Ovary (tissue), 3 donors: ENCODE measurements around the gene SKP2.

Source experiments
- EP300 ChIP-seq: sonication (generic); formaldehyde crosslinking; IDR thresholded peaks from one replicate; pipeline ENCODE4 v1.6.1; 2017; ENCODE audit warnings: antibody characterized with exemption
- POLR2A ChIP-seq: fragments of 450-650 bp; IDR thresholded peaks from one replicate; pipeline ENCODE4 v1.6.1; 2017; ENCODE audit warnings: antibody characterized with exemption, mild to moderate bottlenecking, moderate library complexity
- TF ChIP-seq, protein P1 (sequence below), 3 donors: fragments of 450-650 bp in 2 of 3; fragments of 200-600 bp in 1 of 3; IDR thresholded peaks; one replicate each; pipeline versions ENCODE4 v1.5.1 to v1.8.0; 2016 to 2022; ENCODE audit warnings: antibody characterized with exemption in 3 of 3, mild to moderate bottlenecking in 1 of 3
- donor health status: DM: no; HTN: no; CAD: no.

- TF ChIP-seq, protein P1, sequence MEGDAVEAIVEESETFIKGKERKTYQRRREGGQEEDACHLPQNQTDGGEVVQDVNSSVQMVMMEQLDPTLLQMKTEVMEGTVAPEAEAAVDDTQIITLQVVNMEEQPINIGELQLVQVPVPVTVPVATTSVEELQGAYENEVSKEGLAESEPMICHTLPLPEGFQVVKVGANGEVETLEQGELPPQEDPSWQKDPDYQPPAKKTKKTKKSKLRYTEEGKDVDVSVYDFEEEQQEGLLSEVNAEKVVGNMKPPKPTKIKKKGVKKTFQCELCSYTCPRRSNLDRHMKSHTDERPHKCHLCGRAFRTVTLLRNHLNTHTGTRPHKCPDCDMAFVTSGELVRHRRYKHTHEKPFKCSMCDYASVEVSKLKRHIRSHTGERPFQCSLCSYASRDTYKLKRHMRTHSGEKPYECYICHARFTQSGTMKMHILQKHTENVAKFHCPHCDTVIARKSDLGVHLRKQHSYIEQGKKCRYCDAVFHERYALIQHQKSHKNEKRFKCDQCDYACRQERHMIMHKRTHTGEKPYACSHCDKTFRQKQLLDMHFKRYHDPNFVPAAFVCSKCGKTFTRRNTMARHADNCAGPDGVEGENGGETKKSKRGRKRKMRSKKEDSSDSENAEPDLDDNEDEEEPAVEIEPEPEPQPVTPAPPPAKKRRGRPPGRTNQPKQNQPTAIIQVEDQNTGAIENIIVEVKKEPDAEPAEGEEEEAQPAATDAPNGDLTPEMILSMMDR (IDR thresholded peaks at IDR 0.05), result no peak
- no peak for TF ChIP-seq POLR2A
- TF ChIP-seq EP300, result no peak
Measured at GRCh38 chr5:36209664-36210063, 57.8 kb downstream of the SKP2 start.
